Measurements from ENCODE around the gene PIK3IP1.

PIK3IP1 gene

DNA sequence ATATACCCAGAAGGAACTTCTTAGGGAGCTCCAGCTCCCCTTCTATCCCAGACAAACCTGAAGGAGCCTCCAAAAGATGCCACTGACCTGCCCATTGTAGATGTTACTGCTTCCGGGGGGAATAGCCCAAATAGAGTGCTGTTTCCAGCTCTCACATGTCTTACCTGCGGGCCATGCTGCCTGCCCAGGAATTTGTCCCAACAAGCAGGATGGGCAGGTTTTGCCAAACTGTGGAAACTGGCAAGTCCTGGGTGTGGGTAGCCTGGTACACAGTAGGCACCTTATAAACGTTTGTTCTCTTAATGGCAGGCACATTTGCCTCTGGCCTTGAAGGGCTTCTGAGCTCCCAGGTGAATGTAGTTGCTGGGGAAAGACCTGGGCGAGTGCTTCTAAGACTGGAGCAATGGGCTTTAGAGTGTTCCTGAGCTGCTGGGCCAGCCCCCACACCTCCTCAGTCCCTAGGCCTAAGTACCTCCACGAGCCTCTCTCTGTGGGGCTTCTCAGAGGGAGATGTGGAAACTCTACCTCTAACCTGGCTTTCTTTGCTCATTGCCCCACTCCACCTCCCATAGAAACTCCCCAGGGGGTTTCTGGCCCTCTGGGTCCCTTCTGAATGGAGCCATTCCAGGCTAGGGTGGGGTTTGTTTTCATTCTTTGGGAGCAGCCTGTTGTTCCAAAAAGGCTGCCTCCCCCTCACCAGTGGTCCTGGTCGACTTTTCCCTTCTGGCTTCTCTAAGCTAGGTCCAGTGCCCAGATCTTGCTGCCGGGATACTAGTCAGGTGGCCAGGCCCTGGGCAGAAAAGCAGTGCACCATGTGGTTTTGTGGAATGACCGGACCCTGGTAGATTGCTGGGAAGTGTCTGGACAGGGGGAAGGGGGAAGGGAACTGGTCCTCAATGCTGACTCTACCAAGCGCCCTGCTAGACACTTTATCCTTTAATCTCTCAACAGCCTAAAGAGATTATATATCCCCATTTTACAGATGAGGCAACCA, 43.0 kb downstream of the PIK3IP1 start:
- Histone ChIP-seq H3K4me2 (ENCODE audit: low read depth, low read length, poor library complexity, severe bottlenecking) (no peak overlapping the region), H3K36me3 (ENCODE audit: insufficient read depth, low read length) (peaks cover 35% of the 10 kb centered on the region; the same call in 1 of the 2 replicates), H2AFZ (ENCODE audit: low read length) (no peak overlapping the region), H3K27me3 (ENCODE audit: insufficient read depth, low read length, poor library complexity, severe bottlenecking) (no peaks in the 10 kb centered on the region), H3K4me1 (ENCODE audit: insufficient read depth, low read length, poor library complexity, severe bottlenecking) (peaks cover 10% of the 10 kb centered on the region), H3K9me3 (ENCODE audit: insufficient read depth, low read depth, low read length) (no peaks in the 10 kb centered on the region), H3K79me2 (ENCODE audit: insufficient read depth, low read length) (0 out of 2 replicates have a peak, but pooled peaks cover 13% of the 10 kb centered on the region), H3K9ac (ENCODE audit: low read depth, low read length, poor library complexity, severe bottlenecking) (no peak overlapping the region), H3K4me3 (ENCODE audit: low read length, poor library complexity, severe bottlenecking) (no peak overlapping the region), H4K20me1 (ENCODE audit: insufficient read depth, low read length, poor library complexity, severe bottlenecking) (no peaks in the 10 kb centered on the region), H3K9me2 (replicated peaks; ENCODE audit: low read depth, low read length) (no peaks in the 10 kb centered on the region), H3F3A (ENCODE audit: low read depth) (no peaks in the 10 kb centered on the region)
- TF ChIP-seq, protein P1, sequence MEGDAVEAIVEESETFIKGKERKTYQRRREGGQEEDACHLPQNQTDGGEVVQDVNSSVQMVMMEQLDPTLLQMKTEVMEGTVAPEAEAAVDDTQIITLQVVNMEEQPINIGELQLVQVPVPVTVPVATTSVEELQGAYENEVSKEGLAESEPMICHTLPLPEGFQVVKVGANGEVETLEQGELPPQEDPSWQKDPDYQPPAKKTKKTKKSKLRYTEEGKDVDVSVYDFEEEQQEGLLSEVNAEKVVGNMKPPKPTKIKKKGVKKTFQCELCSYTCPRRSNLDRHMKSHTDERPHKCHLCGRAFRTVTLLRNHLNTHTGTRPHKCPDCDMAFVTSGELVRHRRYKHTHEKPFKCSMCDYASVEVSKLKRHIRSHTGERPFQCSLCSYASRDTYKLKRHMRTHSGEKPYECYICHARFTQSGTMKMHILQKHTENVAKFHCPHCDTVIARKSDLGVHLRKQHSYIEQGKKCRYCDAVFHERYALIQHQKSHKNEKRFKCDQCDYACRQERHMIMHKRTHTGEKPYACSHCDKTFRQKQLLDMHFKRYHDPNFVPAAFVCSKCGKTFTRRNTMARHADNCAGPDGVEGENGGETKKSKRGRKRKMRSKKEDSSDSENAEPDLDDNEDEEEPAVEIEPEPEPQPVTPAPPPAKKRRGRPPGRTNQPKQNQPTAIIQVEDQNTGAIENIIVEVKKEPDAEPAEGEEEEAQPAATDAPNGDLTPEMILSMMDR (conservative IDR thresholded peaks at IDR 0.05; ENCODE audit: low read length): no peak
- TF ChIP-seq EZH2phosphoT487 (IDR thresholded peaks at IDR 0.05; ENCODE audit: borderline replicate concordance): no peak

DNA sequence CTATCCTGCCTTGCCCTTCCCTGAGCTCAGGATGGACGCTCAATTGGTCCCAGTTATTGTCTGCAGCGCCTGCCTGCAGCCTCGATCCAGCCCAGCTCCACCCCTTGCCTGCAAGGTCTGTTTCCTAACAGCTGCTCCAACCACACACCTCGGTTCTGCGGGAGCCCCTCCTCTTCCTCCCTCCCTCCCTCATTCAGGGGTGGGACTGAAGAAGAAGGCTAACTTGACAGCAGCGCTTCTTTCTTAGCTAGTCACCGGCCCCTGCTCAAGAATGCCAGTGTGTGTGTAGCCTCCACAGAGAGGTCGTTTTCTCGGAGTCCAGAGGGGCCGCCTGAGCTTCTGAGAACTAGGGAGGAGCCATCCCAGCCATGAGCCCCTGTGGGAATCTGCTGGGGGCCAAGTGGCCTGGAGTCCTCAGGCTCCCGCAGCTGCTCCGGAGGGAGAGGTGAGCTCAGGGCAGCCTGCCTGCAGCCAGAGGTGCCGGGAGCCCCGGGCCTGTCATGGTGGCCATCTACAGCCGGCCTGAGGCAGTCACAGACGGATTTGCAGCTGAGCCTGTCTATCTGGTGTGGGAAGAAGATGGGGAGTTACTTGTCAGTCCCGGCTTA, 44.0 kb downstream of the PIK3IP1 start:
- Histone ChIP-seq H3K4me2 (ENCODE audit: low read depth, low read length, poor library complexity, severe bottlenecking) (no peak overlapping the region), H4K20me1 (ENCODE audit: insufficient read depth, low read length, poor library complexity, severe bottlenecking) (no peaks in the 10 kb centered on the region)
- no peak for TF ChIP-seq EZH2phosphoT487 (IDR thresholded peaks at IDR 0.05; ENCODE audit: borderline replicate concordance)
- TF ChIP-seq, protein P1 (conservative IDR thresholded peaks at IDR 0.05; ENCODE audit: low read length): no peak

DNA sequence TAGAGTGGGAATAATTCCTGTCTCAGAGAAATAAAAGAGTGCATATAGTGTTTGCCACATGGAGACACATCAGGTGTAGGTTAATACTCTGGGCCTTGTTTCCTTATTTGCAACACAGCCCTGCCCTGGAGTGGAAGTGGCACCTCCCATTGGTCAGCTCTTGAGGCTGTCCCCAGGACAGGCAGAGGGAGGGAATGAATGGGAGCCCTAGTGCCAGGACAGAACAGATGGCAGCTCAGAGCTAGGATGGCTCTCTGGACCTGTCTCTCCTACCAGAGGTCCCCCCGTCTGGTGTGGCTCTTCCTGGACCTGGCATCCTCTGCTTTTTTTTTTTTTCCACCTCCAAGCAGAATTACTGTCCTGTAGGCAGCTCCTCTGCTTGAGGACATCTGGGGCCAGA, 44.6 kb downstream of the PIK3IP1 start:
- H3K79me2 ChIP-seq (ENCODE audit: insufficient read depth, low read length): peaks cover 28% of the 10 kb centered on the region; the same call in 1 of the 2 replicates
- H3K9me2 ChIP-seq (replicated peaks; ENCODE audit: low read depth, low read length): no peaks in the 10 kb centered on the region
- peaks cover 10% of the 10 kb centered on the region for H3K4me1 ChIP-seq (ENCODE audit: insufficient read depth, low read length, poor library complexity, severe bottlenecking)
- H3K4me2 ChIP-seq (ENCODE audit: low read depth, low read length, poor library complexity, severe bottlenecking): no peak overlapping the region
- H3F3A ChIP-seq (ENCODE audit: low read depth): no peaks in the 10 kb centered on the region
- TF ChIP-seq, protein P1 (conservative IDR thresholded peaks at IDR 0.05; ENCODE audit: low read length): no peak
- TF ChIP-seq EZH2phosphoT487 (IDR thresholded peaks at IDR 0.05; ENCODE audit: borderline replicate concordance): no peak
- H2AFZ ChIP-seq (ENCODE audit: low read length): no peak overlapping the region
- H4K20me1 ChIP-seq (ENCODE audit: insufficient read depth, low read length, poor library complexity, severe bottlenecking): no peaks in the 10 kb centered on the region
- H3K36me3 ChIP-seq (ENCODE audit: insufficient read depth, low read length): peaks cover 23% of the 10 kb centered on the region; the same call in 1 of the 2 replicates
- no peak overlapping the region for H3K9ac ChIP-seq (ENCODE audit: low read depth, low read length, poor library complexity, severe bottlenecking)
- H3K4me3 ChIP-seq (ENCODE audit: low read length, poor library complexity, severe bottlenecking): no peak overlapping the region
- H3K27me3 ChIP-seq (ENCODE audit: insufficient read depth, low read length, poor library complexity, severe bottlenecking): no peaks in the 10 kb centered on the region
- H3K9me3 ChIP-seq (ENCODE audit: insufficient read depth, low read depth, low read length): no peaks in the 10 kb centered on the region

More for the DNA sequence above, 44.0 kb downstream of the PIK3IP1 start:
- Histone ChIP-seq H3K79me2 (ENCODE audit: insufficient read depth, low read length) (peaks cover 23% of the 10 kb centered on the region; the same call in 1 of the 2 replicates), H3K9ac (ENCODE audit: low read depth, low read length, poor library complexity, severe bottlenecking) (no peak overlapping the region), H3F3A (ENCODE audit: low read depth) (no peaks in the 10 kb centered on the region), H3K4me3 (ENCODE audit: low read length, poor library complexity, severe bottlenecking) (no peak overlapping the region), H3K36me3 (ENCODE audit: insufficient read depth, low read length) (peaks cover 28% of the 10 kb centered on the region; the same call in 1 of the 2 replicates), H3K27me3 (ENCODE audit: insufficient read depth, low read length, poor library complexity, severe bottlenecking) (no peaks in the 10 kb centered on the region), H3K4me1 (ENCODE audit: insufficient read depth, low read length, poor library complexity, severe bottlenecking) (peaks cover 10% of the 10 kb centered on the region), H3K9me3 (ENCODE audit: insufficient read depth, low read depth, low read length) (no peaks in the 10 kb centered on the region), H2AFZ (ENCODE audit: low read length) (no peak overlapping the region), H3K9me2 (replicated peaks; ENCODE audit: low read depth, low read length) (no peaks in the 10 kb centered on the region)
